GM12874 (cell line): ENCODE results near the gene NPAS3.

Experiments used
- TF ChIP-seq, protein P1 (sequence below): IDR thresholded peaks from 2 replicates; pipeline ENCODE4 v1.5.1; 2011; ENCODE audit warnings: low read depth, mild to moderate bottlenecking, control low read depth, low read length, moderate library complexity; ENCODE audit not compliant: insufficient read depth

NPAS3 gene

DNA sequence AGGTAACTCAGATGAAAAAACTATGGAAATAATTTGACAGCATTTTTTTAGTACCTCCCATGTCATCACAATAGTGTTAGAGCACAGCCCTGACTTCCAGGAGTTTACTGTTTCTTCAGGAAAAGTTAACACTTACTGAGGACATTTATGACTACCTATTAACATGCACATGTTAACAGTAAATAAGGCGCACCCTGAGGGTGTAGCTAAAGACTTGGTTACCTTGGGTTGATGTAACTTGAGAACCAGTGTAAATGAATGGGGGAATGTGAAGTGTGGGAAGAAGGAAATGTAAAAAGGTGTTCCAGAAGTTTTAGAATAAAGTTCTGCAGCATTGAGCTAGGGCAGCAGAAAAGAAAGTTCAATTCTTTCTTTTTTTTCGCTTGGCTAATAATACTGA lies 646.0 kb downstream of the NPAS3 start:
- TF ChIP-seq, protein P1, sequence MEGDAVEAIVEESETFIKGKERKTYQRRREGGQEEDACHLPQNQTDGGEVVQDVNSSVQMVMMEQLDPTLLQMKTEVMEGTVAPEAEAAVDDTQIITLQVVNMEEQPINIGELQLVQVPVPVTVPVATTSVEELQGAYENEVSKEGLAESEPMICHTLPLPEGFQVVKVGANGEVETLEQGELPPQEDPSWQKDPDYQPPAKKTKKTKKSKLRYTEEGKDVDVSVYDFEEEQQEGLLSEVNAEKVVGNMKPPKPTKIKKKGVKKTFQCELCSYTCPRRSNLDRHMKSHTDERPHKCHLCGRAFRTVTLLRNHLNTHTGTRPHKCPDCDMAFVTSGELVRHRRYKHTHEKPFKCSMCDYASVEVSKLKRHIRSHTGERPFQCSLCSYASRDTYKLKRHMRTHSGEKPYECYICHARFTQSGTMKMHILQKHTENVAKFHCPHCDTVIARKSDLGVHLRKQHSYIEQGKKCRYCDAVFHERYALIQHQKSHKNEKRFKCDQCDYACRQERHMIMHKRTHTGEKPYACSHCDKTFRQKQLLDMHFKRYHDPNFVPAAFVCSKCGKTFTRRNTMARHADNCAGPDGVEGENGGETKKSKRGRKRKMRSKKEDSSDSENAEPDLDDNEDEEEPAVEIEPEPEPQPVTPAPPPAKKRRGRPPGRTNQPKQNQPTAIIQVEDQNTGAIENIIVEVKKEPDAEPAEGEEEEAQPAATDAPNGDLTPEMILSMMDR: no peak

DNA sequence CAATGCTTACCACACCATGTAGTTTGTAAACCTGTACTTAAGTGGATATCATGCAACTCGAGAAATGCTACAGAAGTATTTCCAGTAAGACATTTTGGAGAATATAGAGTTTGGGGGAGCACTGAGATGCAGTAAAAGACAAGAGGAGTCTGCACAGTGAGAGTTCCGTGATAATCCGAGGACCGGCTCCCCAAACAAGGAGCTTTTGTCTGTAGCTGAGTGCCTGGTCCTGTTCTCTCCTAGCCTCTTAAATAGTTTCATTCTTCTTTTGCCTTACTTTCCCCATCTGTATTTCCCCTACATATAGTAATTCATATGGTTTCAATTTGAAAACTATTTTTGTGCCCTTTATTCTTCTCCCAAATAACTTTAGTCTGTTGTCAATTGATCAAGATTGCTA lies 648.1 kb downstream of the NPAS3 start:
- TF ChIP-seq, protein P1: no peak

DNA sequence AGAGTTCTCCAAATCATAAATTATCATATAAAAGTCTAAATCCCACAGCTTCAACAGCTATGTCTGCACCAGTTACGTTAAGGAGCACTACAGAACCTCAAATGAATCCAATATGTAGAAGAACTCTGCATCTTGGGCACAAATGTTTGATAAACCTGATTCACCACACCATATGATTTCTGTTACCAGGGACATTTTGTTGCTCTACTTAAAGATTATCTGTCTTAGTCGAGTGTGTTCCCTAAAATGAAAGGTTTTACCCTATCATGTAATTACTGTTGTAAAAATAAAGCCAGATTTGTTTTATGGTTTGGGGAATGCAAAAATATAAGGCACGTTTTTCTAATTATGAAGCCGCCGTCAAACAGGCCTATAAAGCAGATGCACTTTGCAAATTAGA lies 649.1 kb downstream of the NPAS3 start:
- TF ChIP-seq, protein P1: no peak

DNA sequence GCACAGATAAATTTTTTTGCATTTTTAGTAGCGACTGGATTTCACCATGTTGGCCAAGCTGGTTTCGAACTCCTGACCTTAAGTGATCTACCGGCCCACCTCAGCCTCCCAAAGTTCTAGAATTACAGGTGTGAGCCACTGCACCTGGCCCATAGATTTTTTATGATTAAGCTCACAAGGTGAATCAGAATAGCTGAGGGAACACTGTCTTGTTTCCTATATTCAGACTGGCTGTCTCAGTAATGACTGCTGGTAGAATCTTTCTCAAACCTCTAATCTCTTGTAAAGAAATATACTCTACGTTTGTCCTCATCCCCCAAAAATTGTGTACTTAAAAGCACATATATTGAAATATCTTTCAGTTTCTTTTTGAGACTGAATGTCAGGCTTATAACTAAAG lies 650.1 kb downstream of the NPAS3 start:
- TF ChIP-seq, protein P1: no peak

DNA sequence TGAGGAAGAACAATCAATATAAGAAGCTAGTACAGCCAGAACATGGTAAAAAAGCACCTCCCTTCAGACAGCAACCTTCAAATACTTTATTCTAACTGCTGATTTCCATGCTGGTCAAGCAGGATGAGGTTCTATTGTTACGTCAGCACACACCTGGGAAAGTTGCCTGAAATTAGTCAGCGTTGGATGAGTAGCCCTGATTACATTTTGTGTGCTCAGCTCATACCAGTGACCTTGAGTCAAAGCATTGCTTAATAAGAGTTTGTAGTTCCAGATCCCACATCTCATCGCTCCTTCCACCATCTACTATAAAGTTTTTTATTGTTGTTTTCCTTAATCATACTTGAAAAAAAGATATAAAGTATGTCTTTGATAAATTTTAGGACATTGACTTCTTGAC lies 650.7 kb downstream of the NPAS3 start:
- TF ChIP-seq, protein P1: no peak

DNA sequence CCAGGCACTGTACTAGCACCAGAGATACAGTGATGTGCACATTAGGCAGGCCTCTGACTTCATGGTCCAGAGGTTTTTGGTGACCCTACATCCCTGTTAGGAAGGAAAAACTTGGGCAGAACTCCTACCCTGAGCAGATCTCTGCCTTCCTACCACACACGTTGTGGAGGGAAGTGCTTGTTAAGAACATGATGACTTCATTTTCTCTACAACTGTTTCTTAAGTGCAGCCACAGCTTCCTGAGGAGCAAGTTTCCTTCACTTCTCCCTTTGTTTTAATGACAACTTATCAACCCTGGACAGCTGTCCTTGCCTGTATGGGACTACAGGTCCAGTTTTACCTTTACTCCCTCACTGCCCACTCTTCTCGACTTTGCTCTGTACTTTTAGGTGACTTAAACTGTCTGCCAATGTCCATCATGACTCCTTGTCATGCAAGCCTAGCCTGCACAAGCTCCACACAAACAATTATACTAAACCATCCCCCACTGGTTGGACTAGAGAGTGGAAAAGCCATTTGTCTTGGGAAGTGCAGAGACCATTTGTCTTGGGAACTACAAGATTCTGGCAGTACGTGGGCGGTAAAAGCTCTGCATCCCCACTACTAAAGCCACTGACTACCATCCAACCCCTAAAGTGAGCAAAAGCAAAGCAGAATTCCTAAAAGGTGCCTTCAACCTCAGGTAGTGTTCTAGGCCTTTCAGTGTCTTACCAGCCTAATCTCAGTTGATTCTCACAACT lies 652.4 kb downstream of the NPAS3 start:
- TF ChIP-seq, protein P1: no peak

DNA sequence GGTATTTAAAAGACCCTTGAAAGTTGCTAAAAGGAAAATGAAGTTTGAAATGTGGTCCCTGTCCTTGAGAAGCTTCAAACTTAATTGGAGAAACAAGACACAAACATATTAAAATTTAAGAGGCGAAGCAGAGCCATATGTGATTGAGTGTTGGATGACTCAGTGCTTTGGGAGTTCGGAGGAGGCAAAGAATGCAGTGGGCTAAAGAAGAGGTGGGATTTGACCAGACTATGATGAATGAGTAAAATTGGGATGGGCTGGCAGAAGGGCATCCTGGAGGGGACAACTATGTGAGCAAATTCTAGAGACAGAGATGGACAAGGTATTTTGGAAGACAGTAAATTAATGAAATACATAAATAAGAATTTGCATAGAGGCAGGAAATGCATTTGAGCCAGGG lies 653.6 kb downstream of the NPAS3 start:
- TF ChIP-seq, protein P1: no peak
